RWPE1 (cell line): ENCODE data around the gene GPATCH2.

Experiments used
- CTCF ChIA-PET: fragments of 350-600 bp; sonication (Branson Sonifier 250); formaldehyde crosslinking; extraction: SDS; loops from one replicate; lab custom pipeline; 2021; lab: Yijun Ruan, JAX
- POLR2A ChIA-PET: fragments of 400-600 bp; formaldehyde crosslinking; extraction: SDS; loops from one replicate; lab custom pipeline; 2020; ENCODE audit warnings: antibody characterized with exemption; ENCODE audit not compliant: low non-redundant PET; lab: Yijun Ruan, JAX
- DNase-seq: peaks from one replicate; pipeline ENCODE4 v3.0.0; 2012; ENCODE audit warnings: low spot score
- H3K27ac ChIP-seq: fragments of 450-650 bp; 2 replicates; pipeline ENCODE4 v1.5.1; 2017
- TF ChIP-seq, protein P1 (sequence below): fragments of 450-650 bp; conservative IDR thresholded peaks from 2 replicates; pipeline ENCODE4 v1.5.1; 2017; ENCODE audit warnings: low read depth, mild to moderate bottlenecking

Gene GPATCH2

DNA sequence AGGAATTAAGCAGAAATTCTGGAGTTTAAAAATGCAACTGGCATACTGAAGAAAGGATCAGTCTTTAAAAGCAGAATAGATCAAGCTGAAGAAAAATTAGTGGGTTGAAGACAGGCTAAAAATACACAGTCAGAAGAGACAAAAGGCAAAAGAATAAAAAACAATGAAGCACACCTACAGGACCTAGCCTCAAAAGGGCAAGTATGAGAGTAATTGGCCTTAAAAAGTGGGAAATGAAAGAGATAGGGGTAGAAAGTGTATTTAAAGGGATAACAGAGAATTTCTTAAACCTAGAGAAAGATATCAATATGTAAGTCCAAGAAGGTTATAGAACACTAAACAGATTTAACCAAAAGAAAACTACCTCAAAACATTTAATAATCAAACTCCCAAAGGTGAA is 152.4 kb downstream of the GPATCH2 start:
- no peak for DNase-seq
- TF ChIP-seq, protein P1, sequence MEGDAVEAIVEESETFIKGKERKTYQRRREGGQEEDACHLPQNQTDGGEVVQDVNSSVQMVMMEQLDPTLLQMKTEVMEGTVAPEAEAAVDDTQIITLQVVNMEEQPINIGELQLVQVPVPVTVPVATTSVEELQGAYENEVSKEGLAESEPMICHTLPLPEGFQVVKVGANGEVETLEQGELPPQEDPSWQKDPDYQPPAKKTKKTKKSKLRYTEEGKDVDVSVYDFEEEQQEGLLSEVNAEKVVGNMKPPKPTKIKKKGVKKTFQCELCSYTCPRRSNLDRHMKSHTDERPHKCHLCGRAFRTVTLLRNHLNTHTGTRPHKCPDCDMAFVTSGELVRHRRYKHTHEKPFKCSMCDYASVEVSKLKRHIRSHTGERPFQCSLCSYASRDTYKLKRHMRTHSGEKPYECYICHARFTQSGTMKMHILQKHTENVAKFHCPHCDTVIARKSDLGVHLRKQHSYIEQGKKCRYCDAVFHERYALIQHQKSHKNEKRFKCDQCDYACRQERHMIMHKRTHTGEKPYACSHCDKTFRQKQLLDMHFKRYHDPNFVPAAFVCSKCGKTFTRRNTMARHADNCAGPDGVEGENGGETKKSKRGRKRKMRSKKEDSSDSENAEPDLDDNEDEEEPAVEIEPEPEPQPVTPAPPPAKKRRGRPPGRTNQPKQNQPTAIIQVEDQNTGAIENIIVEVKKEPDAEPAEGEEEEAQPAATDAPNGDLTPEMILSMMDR, result no peak
- ChIA-PET POLR2A (no interaction called here), CTCF (no interaction called here)
- no peak overlapping the region for H3K27ac ChIP-seq

DNA sequence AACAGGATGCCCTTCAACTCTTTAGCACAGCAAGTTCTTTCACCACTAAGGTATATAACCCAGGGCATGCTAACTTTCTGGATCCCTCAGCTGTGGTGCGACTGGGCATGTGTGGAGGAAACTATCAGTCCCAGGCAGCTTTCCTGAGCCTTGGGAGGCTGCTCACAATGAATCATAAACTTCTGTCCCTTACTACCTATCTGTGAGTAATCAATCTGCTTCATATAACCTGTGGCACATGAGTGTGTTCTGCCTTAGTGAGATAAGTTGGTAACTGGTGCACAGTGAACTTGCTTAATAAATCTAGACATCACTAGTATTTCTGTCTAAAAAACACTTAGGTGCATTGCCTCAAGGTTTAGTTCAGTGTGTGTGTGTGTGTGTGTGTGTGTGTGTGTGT is 158.0 kb downstream of the GPATCH2 start:
- no peak overlapping the region for H3K27ac ChIP-seq
- POLR2A ChIA-PET, result no interaction called here
- no peak for DNase-seq
- TF ChIP-seq, protein P1, result no peak
- CTCF ChIA-PET, result no interaction called here

DNA sequence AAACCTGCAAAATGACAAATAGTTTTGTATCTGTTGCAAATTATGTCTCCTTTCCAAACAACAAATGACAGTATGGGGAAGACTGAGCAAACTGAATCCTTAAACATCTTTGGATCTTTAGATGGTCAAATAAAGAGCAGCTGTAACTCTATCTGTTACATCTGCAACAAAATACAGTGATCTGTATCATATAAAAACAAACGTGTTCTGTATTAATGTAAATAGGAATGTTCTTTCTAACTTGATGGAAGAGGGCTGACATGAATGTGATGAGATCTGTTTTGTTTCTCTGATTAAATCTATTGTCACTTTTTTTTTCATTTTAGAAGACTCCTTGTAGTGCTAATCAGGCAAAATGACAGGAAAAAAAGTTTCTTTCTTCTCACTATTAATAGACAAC is 159.5 kb downstream of the GPATCH2 start:
- no peak overlapping the region for H3K27ac ChIP-seq
- TF ChIP-seq, protein P1, result no peak
- no peak for DNase-seq
- CTCF ChIA-PET, result no interaction called here
- POLR2A ChIA-PET, result no interaction called here

DNA sequence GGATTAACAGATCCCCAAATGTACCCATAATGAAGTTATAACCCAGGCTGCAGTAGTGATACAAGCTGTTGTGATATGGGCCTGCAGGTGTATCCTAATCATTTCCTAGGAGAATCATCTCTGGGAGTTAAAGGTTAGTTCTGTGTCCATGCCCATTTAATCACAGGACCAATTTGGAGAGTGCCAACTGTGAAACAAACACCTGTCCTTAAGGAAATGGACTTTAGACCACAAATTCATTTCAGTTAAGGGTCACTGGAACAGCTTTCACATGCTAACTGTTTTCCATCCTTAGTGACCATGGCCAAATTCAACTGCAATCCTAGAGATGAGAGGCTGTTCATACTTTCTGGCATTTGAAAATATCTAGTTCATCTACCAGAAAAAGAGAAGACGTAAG is 160.9 kb downstream of the GPATCH2 start:
- CTCF ChIA-PET, result no interaction called here
- TF ChIP-seq, protein P1, result no peak
- no peak for DNase-seq
- POLR2A ChIA-PET, result no interaction called here
- H3K27ac ChIP-seq, result no peak overlapping the region

DNA sequence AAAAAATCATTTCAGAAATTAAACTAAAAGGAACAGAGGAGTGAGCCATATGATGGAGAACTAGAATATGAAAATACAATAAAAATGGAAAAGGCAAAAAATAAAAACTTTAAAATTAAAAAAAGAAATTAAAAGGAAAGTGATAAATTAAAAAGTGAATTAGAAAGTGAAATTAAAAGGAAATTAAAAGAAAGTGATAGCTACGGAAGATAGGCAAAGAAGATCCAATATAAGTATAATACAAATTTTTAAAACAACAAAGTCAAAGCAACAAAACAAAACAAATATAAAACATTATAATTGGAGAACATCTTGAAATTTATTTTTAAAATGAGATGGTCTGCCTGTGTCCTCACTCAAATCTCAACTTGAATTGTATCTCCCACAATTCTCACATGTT is 165.8 kb downstream of the GPATCH2 start:
- POLR2A ChIA-PET, result no interaction called here
- DNase-seq, result no peak
- H3K27ac ChIP-seq, result no peak overlapping the region
- TF ChIP-seq, protein P1, result no peak
- CTCF ChIA-PET, result no interaction called here

DNA sequence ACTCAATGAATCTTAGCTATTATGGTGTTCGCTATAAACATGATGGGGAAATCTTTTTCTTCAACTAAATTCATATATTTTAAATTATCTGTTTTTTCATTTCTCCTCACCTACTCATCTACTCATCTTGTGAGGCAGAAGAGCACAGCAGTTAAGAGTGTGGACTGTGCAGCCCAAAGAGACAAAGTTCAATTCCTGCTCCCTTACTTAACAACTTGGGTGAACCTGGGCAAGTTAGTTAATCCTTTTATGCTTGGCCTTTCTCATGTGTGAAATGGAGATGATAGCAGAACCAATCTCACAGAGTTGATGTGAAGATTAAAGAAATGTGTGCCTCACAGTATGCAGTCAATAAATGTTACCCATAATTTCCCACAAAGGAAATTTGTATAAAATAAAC is 168.2 kb downstream of the GPATCH2 start:
- no peak for DNase-seq
- ChIA-PET CTCF (no interaction called here), POLR2A (no interaction called here)
- no peak overlapping the region for H3K27ac ChIP-seq
- TF ChIP-seq, protein P1, result no peak

DNA sequence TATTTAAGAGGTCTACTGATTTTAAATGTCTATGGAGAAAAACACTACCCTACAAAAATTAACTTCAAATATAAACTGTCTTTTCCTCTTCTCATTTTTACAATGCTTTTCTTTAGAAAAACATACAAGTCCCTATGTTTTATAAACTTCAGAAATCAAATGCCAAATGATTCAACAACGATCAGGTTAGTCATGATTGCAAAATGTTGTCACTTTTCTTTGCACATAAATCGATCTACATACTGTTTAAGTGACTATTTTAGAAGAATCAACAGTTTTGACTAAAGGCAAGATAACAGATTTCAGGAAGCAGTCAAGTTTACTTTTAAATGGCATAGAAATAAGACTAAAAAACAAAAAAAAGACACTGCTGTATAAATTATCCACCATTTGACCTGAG is 168.7 kb downstream of the GPATCH2 start:
- no peak for DNase-seq
- H3K27ac ChIP-seq, result no peak overlapping the region
- TF ChIP-seq, protein P1, result no peak
- POLR2A ChIA-PET, result no interaction called here
- CTCF ChIA-PET, result no interaction called here
